ENCODE results near the gene OSBPL9. TPM values are rescaled to one million over a fixed set of nuclear protein-coding genes. Genes with fewer than 3 reads are reported as not detected.

Gene OSBPL9
- total RNA-seq, 1 donor from 2014 or later, result 88.3 TPM

GRCh38 chr1:51744506-51745303 is 127.8 kb downstream of the OSBPL9 start:
- Mint-ChIP-seq H3K27me3 (no peaks in the 10 kb centered on the region), H3K36me3 (peaks cover 13% of the 10 kb centered on the region), H3K27ac (no peak overlapping the region), H3K9me3 (no peaks in the 10 kb centered on the region), H3K4me3 (no peak overlapping the region), H3K4me1 (ENCODE audit: unreplicated experiment) (peaks cover 14% of the 10 kb centered on the region)
- TF ChIP-seq CTCF (conservative IDR thresholded peaks at IDR 0.05), result no peak
- no peak for DNase-seq (ENCODE audit: extremely low spot score, unreplicated experiment)

GRCh38 chr1:51745304-51745570 is 128.3 kb downstream of the OSBPL9 start:
- H3K4me1 Mint-ChIP-seq (ENCODE audit: unreplicated experiment), result peaks cover 14% of the 10 kb centered on the region
- H3K36me3 Mint-ChIP-seq, result peaks cover 13% of the 10 kb centered on the region
- no peak for TF ChIP-seq CTCF (conservative IDR thresholded peaks at IDR 0.05)
- DNase-seq (ENCODE audit: extremely low spot score, unreplicated experiment), result no peak
- no peaks in the 10 kb centered on the region for H3K9me3 Mint-ChIP-seq
- H3K4me3 Mint-ChIP-seq, result no peak overlapping the region
- no peak overlapping the region for H3K27ac Mint-ChIP-seq
- no peaks in the 10 kb centered on the region for H3K27me3 Mint-ChIP-seq

- Mint-ChIP-seq H3K27ac (no peak overlapping the region), H3K9me3 (peaks cover 6% of the 10 kb centered on the region), H3K4me1 (ENCODE audit: unreplicated experiment) (peaks cover 6% of the 10 kb centered on the region), H3K4me3 (no peak overlapping the region), H3K27me3 (no peaks in the 10 kb centered on the region), H3K36me3 (peaks cover 20% of the 10 kb centered on the region)
- TF ChIP-seq CTCF (conservative IDR thresholded peaks at IDR 0.05), result no peak
- no peak for DNase-seq (ENCODE audit: extremely low spot score, unreplicated experiment)
Observed at GRCh38 chr1:51749151-51749550, 132.3 kb downstream of the OSBPL9 start.

- Mint-ChIP-seq H3K4me1 (ENCODE audit: unreplicated experiment) (peaks cover under 1% of the 10 kb centered on the region), H3K27ac (no peak overlapping the region), H3K4me3 (no peak overlapping the region), H3K9me3 (peaks cover 6% of the 10 kb centered on the region), H3K27me3 (no peaks in the 10 kb centered on the region), H3K36me3 (peaks cover 18% of the 10 kb centered on the region)
- TF ChIP-seq CTCF (conservative IDR thresholded peaks at IDR 0.05), result no peak
- no peak for DNase-seq (ENCODE audit: extremely low spot score, unreplicated experiment)
Observed at GRCh38 chr1:51750218-51750617, 133.3 kb downstream of the OSBPL9 start.

GRCh38 chr1:51750729-51751128 is 133.8 kb downstream of the OSBPL9 start:
- Mint-ChIP-seq H3K27ac (no peak overlapping the region), H3K27me3 (no peaks in the 10 kb centered on the region), H3K36me3 (peaks cover 22% of the 10 kb centered on the region), H3K4me1 (ENCODE audit: unreplicated experiment) (no peaks in the 10 kb centered on the region), H3K9me3 (peaks cover 6% of the 10 kb centered on the region), H3K4me3 (no peak overlapping the region)
- no peak for DNase-seq (ENCODE audit: extremely low spot score, unreplicated experiment)
- no peak for TF ChIP-seq CTCF (conservative IDR thresholded peaks at IDR 0.05)

All from type B pancreatic cell (in vitro differentiated cells).